COLO829 (cell line): ENCODE measurements around the gene PLEKHN1.

Source experiments
- DNase-seq: peaks from one replicate; pipeline ENCODE4 v3.0.0; 2012; ENCODE audit warnings: low spot score

PLEKHN1 gene

GRCh38 chr1:962381-963300 is 3.6 kb upstream of the PLEKHN1 start:
- no peak for DNase-seq

GRCh38 chr1:963301-963651 is 3.0 kb upstream of the PLEKHN1 start:
- no peak for DNase-seq

DNA sequence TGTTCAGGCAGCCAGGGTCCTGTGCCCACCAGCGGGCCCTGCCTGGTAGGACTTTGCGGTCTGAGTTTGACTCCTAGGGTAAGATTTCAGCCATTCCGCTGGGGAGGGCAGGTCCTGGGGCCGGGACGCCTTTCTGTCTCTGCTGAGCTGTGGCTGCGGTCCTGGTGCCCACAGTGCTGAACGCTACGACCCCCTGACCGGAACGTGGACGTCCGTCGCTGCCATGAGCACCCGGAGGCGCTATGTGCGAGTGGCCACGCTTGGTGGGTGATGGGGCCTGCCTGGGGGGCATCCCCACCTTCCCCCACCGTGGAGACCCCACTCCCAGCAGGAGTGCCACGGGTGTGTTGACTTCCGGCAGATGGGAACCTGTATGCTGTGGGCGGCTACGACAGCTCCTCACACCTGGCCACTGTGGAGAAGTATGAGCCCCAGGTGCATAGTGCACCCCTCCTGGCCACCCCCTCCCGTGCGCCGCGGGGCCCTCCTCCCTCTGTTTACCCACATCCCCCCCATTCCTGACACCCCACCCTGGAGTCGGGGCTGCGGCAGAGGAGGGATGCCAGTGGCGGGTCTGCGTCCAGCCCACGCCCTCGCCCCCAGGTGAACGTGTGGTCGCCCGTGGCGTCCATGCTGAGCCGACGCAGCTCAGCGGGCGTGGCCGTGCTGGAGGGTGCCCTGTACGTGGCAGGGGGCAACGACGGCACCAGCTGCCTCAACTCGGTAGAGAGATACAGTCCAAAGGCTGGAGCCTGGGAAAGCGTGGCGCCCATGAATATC is 2.3 kb upstream of the PLEKHN1 start:
- no peak for DNase-seq

DNA sequence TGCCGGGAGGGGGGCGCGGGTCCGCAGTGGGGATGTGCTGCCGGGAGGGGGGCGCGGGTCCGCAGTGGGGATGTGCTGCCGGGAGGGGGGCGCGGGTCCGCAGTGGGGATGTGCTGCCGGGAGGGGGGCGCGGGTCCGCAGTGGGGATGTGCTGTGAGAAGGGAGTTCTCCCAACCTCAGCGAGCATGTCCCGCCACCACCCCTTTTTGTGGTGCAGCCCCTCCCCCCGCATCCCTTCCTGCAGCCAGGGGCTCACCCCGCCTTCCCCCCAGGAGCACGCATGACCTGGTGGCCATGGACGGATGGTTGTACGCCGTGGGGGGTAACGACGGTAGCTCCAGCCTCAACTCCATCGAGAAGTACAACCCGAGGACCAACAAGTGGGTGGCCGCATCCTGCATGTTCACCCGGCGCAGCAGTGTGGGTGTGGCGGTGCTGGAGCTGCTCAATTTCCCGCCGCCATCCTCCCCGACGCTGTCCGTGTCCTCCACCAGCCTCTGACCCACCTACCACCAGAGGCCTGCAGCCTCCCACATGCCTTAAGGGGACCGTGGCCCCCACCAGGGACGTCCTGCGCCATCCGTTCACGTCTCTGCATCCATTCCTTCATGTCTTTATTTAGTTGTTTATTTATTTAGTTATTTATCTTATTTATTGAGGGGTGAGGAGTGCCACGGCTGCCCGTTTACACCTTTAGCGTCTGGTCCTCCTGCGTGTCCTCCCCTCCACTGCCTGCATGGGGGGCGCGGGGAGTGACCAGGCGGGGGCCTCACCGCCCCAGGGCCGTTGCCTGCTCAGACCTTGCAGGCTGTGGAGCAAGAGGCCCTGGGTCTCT is 1.4 kb upstream of the PLEKHN1 start:
- no peak for DNase-seq

GRCh38 chr1:965526-966134 is 652 bp upstream of the PLEKHN1 start:
- DNase-seq, result no peak

DNA sequence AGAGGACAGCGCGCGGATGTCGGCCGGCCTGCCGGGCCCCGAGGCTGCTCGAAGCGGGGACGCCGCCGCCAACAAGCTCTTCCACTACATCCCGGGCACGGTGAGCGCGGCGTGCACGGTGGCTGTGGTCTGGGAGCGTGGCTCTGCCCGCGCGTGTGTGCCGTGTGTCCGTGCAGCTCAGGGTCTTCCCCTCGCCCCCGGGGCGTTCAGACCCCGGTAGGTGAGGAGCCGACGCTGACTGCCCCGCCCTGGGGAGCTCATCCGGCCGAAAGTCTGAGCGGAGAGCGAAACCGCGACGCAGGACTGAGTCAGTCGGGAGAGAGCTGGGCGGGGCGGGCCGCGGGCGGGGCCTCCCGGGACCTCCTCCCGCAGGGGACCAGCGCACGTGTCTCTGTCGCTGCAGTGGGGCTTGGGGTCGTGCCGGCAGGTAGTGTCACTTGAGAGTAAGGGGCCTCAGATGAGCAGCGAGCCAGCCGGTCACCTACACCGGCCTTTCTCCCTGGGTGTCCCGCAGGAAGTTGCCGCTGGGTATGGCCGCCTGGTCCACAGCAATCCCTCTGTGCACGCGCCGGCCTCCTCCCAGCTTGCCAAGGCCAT is 520 bp downstream of the PLEKHN1 start:
- peak; percentile 48 for DNase-seq

DNA sequence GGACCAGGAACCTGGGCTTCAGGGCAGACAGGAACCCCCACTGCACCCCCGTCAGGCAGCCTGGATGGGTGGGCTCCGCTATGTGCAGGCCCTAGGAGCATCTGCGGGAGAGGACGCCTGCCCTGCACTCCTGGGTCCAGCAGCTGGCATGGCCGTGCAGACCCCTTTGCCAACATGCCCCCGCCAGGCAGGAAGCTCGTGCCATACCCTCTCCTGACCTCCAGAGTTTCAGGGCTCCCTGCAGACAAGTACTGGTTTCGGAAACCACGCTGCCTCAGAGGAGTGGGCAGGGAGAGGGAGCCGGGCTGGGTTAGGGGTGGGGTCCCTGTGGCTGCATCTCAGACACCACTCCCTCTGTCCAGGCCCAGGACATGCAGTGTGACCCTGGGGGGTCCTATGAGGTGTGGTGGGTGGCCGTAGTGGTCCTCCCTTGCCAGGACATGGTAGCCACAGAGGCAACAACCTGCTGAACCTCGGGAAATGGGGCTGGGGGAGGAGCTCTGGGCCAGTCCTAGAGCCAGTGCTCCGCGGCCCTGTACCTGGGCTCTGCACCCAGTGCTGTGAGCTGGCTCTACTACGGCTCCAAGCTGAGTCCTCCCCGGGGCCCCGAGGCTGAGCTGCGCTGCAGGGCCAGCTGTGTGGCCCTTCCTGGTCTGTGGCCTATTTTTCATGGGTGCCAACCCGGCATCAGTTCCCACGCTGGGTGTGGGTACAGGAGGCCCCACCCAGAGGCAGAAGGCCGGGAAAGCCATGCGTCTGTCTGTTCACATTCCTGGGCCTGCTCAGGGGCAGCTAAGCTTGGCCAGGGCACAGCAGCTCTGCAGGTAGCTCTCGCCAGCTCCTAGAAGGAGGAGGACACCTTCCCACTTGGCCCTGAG is 1.4 kb downstream of the PLEKHN1 start:
- DNase-seq, result no peak

- no peak for DNase-seq
Measured at GRCh38 chr1:969260-969855, 3.1 kb downstream of the PLEKHN1 start.

DNA sequence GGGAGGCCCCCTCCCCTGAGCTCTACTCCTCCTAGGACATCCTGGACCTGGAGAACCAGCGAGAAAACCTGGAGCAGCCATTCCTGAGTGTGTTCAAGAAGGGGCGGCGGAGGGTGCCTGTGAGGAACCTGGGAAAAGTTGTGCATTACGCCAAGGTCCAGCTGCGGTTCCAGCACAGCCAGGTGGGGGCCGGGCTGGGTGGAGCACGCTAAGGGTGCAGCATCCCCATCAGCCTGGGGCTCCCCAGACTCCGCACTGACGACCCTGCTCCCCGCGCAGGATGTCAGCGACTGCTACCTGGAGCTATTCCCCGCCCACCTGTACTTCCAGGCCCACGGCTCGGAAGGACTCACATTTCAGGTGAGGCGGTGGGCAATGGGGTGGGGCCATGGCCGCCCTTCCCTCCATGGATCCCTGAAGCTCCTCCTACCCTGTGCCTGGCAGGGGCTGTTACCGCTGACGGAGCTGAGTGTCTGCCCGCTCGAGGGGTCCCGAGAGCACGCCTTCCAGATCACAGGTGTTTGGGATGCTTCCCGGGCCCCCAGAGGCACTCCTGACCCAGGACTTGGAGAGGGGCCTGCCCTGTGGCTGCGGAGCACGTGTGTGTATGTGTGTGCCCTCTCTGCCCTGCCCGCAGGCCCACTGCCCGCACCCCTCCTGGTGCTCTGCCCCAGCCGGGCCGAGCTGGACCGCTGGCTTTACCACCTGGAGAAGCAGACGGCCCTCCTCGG is 4.1 kb downstream of the PLEKHN1 start:
- DNase-seq, result no peak

DNA sequence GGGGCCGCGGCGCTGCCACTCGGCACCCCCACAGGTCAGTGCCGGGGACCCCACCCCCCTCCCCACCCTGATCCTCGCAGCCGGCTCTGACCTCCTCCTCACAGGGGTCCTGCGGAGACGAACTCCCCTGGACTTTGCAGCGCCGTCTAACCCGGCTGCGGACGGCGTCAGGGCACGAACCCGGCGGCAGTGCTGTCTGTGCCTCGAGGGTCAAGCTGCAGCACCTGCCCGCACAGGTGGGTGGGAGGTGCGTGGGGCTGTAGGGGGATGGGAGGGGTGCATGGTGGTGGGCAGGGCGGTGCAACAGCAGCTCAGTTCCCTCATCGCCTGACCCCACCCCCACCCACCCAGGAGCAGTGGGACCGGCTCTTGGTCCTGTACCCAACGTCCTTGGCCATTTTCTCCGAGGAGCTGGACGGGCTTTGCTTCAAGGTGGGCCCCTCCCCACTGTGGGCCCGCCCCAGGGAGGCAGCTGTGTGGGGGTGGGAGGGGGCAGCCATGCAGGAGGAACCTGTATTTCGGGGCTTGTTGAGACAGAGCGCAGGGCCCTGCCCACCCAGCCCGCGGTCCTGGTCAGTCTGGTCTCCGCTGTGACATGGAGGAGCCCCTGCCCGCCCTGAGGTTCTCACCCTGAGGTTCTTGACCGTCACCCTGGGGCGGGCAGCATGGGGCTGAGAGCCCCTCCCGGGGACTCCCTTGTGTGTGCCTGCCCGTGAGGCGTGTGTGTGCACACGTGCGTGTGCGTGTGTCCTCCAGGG is 4.9 kb downstream of the PLEKHN1 start:
- no peak for DNase-seq

- no peak for DNase-seq
Measured at GRCh38 chr1:971751-972506, 5.6 kb downstream of the PLEKHN1 start.

DNA sequence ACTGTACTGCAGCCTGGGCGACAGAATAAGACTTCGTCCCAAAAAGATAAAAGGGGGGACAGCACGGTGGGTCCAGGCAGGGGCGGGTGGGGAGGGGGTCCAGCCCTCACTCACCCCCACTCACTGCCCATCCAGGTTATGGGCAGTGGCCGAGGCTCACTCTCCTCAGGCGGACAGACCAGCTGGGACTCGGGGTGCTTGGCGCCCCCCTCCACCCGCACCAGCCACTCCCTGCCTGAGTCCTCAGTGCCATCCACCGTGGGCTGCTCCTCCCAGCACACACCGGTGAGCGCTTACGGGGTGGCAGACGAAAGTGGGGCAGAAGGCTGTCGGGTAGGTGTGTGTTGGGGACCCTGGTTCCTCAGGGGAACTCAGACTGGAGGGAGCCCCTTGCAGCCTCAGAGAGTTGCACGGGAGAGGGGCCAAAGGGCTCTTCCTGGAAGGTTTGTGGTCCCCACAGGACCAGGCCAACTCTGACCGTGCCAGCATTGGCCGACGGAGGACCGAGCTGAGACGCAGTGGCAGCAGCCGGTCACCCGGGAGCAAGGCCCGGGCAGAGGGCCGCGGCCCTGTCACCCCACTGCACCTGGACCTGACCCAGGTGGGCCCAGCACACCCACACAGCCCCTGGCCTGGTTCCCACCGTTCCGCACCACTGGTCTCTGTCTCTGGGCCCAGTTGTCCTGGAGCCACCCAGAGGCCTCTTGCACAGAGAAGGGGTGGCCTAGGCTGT is 6.6 kb downstream of the PLEKHN1 start:
- no peak for DNase-seq

DNA sequence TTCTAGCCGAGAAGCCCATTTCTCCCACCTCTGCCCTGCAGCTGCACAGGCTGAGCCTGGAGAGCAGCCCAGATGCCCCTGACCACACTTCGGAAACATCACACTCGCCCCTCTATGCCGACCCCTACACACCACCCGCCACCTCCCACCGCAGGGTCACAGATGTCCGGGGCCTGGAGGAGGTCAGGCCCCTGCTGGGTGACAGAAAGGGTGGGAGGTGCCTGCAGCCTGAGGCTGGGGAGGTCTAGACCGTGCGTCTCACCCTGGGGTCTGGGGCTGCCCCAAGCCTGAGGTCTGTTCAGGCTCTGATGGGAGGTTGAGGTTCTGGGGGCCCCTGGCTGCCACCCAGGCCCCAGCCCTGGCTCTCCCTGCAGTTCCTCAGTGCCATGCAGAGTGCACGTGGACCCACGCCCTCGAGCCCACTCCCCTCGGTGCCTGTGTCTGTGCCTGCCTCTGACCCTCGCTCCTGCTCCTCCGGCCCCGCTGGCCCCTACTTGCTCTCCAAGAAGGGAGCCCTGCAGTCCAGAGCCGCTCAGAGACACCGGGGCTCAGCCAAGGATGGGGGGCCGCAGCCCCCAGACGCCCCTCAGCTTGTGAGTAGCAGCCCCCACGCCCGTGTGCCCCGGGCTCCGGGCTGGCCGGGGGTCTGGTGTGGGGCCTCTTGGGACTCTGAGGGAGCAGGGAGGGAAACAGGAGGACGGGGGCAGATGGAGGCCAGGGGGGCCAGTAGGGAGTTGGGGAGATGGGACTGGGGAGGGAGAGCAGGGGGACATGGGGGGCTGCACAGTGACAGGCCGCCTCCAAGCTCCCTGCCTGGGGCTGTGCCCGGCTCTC is 7.4 kb downstream of the PLEKHN1 start:
- DNase-seq, result no peak

DNA sequence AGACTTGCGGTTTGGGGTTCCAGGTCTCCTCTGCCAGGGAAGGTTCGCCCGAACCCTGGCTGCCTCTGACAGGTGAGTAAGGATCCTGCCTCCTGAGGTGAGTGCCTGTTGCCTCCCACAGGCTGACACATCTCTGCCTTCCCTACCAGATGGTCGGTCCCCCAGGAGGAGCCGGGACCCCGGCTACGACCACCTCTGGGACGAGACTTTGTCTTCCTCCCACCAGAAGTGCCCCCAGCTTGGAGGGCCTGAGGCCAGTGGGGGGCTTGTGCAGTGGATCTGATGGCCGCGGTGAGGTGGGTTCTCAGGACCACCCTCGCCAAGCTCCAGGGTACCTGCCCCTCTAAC is 8.0 kb downstream of the PLEKHN1 start:
- no peak for DNase-seq

- no peak for DNase-seq
Measured at GRCh38 chr1:974687-975328, 8.5 kb downstream of the PLEKHN1 start.

- DNase-seq, result no peak
Measured at GRCh38 chr1:975365-975764, 9.1 kb downstream of the PLEKHN1 start.
